Measurements from ENCODE around the gene PLXND1.

GRCh38 chr3:129593230-129593594 is 13.3 kb downstream of the PLXND1 start:
- TF ChIP-seq YY1 (IDR thresholded peaks at IDR 0.05; ENCODE audit: insufficient read depth, insufficient read length) (no peak), ZNF274 (IDR thresholded peaks at IDR 0.05; ENCODE audit: low read depth, low read length) (no peak), SUZ12 (IDR thresholded peaks at IDR 0.05; ENCODE audit: extremely low read depth, insufficient read depth, insufficient read length) (no peak)

All from NT2/D1 (cell line).